Stomach (tissue), 9 donors: ENCODE results near the gene COL5A1. TPM values are rescaled to one million over a fixed set of nuclear protein-coding genes. Genes with fewer than 3 reads are reported as not detected.

Source experiments
- DNase-seq, 2 donors: peaks; one replicate each; pipeline versions ENCODE4 v3.0.0 to v3.0.0-alpha.2; 2013 to 2019
- H3K27ac ChIP-seq, 5 donors: fragments of 200-600 bp in 4 of 5; sonication (generic) in 4 of 5; one replicate each; pipeline ENCODE4 v1.5.1; 2013 to 2019; ENCODE audit warnings: mild to moderate bottlenecking in 1 of 5, moderate library complexity in 1 of 5
- H3K27me3 ChIP-seq, 3 donors: fragments of 200-600 bp; sonication (generic); one replicate each; pipeline ENCODE4 v1.5.1; 2017 to 2019; ENCODE audit warnings: mixed run types in 1 of 3
- H3K36me3 ChIP-seq, 4 donors: fragments of 200-600 bp; sonication (generic); 1 replicate in 3 of 4; 2 replicates in 1 of 4; pipeline ENCODE4 v1.5.1; 2016 to 2019
- H3K4me1 ChIP-seq, 4 donors: fragments of 200-600 bp; sonication (generic); one replicate each; pipeline ENCODE4 v1.5.1; 2016 to 2019
- H3K4me3 ChIP-seq, 4 donors: fragments of 200-600 bp; sonication (generic) in 3 of 4; one replicate each; pipeline ENCODE4 v1.5.1; 2016 to 2019; ENCODE audit warnings: mild to moderate bottlenecking in 1 of 4
- H3K9me3 ChIP-seq, 4 donors: fragments of 200-600 bp; sonication (generic); one replicate each; pipeline ENCODE4 v1.5.1; 2016 to 2019
- CTCF ChIP-seq, 7 experiments: fragments of 450-650 bp in 4 of 7; fragments of 200-600 bp in 3 of 7; sonication (generic) in 3 of 7; IDR thresholded peaks; one replicate each; pipeline ENCODE4 v1.5.1; 2016 to 2019; ENCODE audit warnings: antibody characterized with exemption in 7 of 7, control low read depth in 2 of 7, mild to moderate bottlenecking in 1 of 7
- EP300 ChIP-seq: sonication (generic); formaldehyde crosslinking; IDR thresholded peaks from one replicate; pipeline ENCODE4 v1.6.1; 2017; ENCODE audit warnings: antibody characterized with exemption
- POLR2A ChIP-seq, 4 donors: fragments of 450-650 bp; IDR thresholded peaks; one replicate each; pipeline ENCODE4 v1.6.1; 2016; ENCODE audit warnings: antibody characterized with exemption in 4 of 4, control low read depth in 2 of 4, mild to moderate bottlenecking in 1 of 4, moderate library complexity in 1 of 4
- POLR2AphosphoS5 ChIP-seq, 3 donors: sonication (generic); formaldehyde crosslinking; IDR thresholded peaks; one replicate each; pipeline ENCODE4 v1.6.1; 2016; ENCODE audit warnings: antibody characterized with exemption in 3 of 3
- WGBS, 5 donors: extraction: QIAGEN DNeasy Blood & Tissue Kit in 3 of 5; methylation state at CpG; one replicate each; pipeline versions ENCODE4 v1.1.5 to v1.1.7; 2013 to 2018; 5-methylcytosine and 5-hydroxymethylcytosine counted together
- intact Hi-C: fragments of 100-400 bp; cut with DNase I; formaldehyde crosslinking; loops from one replicate; pipeline ENCODE4 v1.15.1; 2023; ENCODE audit warnings: low total_unique reads
- polyA plus RNA-seq, 3 donors: library from polyadenylated mRNA; stranded (reverse); fragments of 200-250 nt; gene quantifications; one replicate each; pipeline ENCODE4 v1.2.3, GENCODE V29; 2013
- total RNA-seq, 5 donors: library from RNA; depleted of rRNA; stranded (reverse); fragments of >200 nt; gene quantifications; one replicate each; pipeline versions ENCODE4 v1.1.0 to v1.2.3, GENCODE V29; 2014 to 2016
- donor health status: healthy with polysubstance abuse.
- donor health status: Bipolar disorder and iron deficiency.
- donor health status: healthy.

Gene COL5A1
- total and polyA plus RNA-seq, 8 donors: 7.3 to 205 (median 26.4) TPM

GRCh38 chr9:134624137-134624591, 17.4 kb upstream of the COL5A1 start:
- 69 to 76% (median 73%) methylated on average over 14 of the region's 14 CpGs for WGBS, 5 donors
- H3K4me1 ChIP-seq: no peaks in the 10 kb centered on the region
- no peaks in the 10 kb centered on the region for H3K9me3 ChIP-seq
- H3K4me3 ChIP-seq: no peak overlapping the region
- intact Hi-C loops: no loop called here
- H3K27me3 ChIP-seq: peaks cover 0 to 42% (median 0%) of the 10 kb centered on the region in 3 donors
- TF ChIP-seq EP300 (no peak), POLR2AphosphoS5 (IDR thresholded peaks at IDR 0.05) (no peak), POLR2A (IDR thresholded peaks at IDR 0.05) (no peak)
- no peak for DNase-seq
- H3K36me3 ChIP-seq: no peaks in the 10 kb centered on the region
- no peak overlapping the region for H3K27ac ChIP-seq

GRCh38 chr9:134624621-134625181, 16.9 kb upstream of the COL5A1 start:
- WGBS, 5 donors: 69 to 85% (median 82%) methylated on average over 6 to 7 of the region's 7 CpGs
- no peak for DNase-seq
- Histone ChIP-seq H3K4me3 (no peak overlapping the region), H3K27ac (no peak overlapping the region), H3K36me3 (no peaks in the 10 kb centered on the region), H3K27me3 (peaks cover 0 to 40% (median 0%) of the 10 kb centered on the region in 3 donors), H3K9me3 (no peaks in the 10 kb centered on the region), H3K4me1 (no peaks in the 10 kb centered on the region)
- TF ChIP-seq EP300 (no peak), POLR2AphosphoS5 (IDR thresholded peaks at IDR 0.05) (no peak), POLR2A (IDR thresholded peaks at IDR 0.05) (no peak), CTCF (IDR thresholded peaks at IDR 0.05) (no peak)
- intact Hi-C loops: no loop called here

- DNase-seq: no peak
- intact Hi-C loops: no loop called here
These were observed 16.1 kb upstream of the COL5A1 start for GRCh38 chr9:134625361-134626068.

GRCh38 chr9:134626069-134626423, 15.6 kb upstream of the COL5A1 start:
- no peaks in the 10 kb centered on the region for H3K4me1 ChIP-seq
- no peak for DNase-seq
- 77 to 84% (median 82%) methylated on average over 7 of the region's 7 CpGs for WGBS, 5 donors
- H3K27ac ChIP-seq: no peak overlapping the region
- TF ChIP-seq EP300 (no peak), CTCF (IDR thresholded peaks at IDR 0.05) (no peak), POLR2A (IDR thresholded peaks at IDR 0.05) (no peak), POLR2AphosphoS5 (IDR thresholded peaks at IDR 0.05) (no peak)
- H3K27me3 ChIP-seq: peaks cover 0 to 28% (median 0%) of the 10 kb centered on the region in 3 donors
- H3K9me3 ChIP-seq: no peaks in the 10 kb centered on the region
- no peaks in the 10 kb centered on the region for H3K36me3 ChIP-seq
- intact Hi-C loops: no loop called here
- H3K4me3 ChIP-seq: no peak overlapping the region

More at GRCh38 chr9:134625361-134626068, 16.1 kb upstream of the COL5A1 start:
- no peak overlapping the region for H3K27ac ChIP-seq
- no peaks in the 10 kb centered on the region for H3K36me3 ChIP-seq
- no peaks in the 10 kb centered on the region for H3K4me1 ChIP-seq
- no peak overlapping the region for H3K4me3 ChIP-seq
- no peaks in the 10 kb centered on the region for H3K9me3 ChIP-seq
- peaks cover 0 to 33% (median 0%) of the 10 kb centered on the region in 3 donors for H3K27me3 ChIP-seq
- TF ChIP-seq EP300: no peak
- no peak for TF ChIP-seq POLR2AphosphoS5 (IDR thresholded peaks at IDR 0.05)
- TF ChIP-seq CTCF (IDR thresholded peaks at IDR 0.05): no peak
- TF ChIP-seq POLR2A (IDR thresholded peaks at IDR 0.05): no peak
- WGBS, 5 donors: 69 to 81% (median 77%) methylated on average over 22 of the region's 22 CpGs
